Hindlimb muscle (tissue), 1 donor: ENCODE measurements around the gene IL5. TPM values are rescaled to one million over a fixed set of nuclear protein-coding genes. Genes with fewer than 3 reads are reported as not detected.

Experiments
- DNase-seq: peaks from one replicate; pipeline ENCODE4 v3.0.0-alpha.2; 2013
- polyA plus RNA-seq: library from polyadenylated mRNA; unstranded; fragments of 120-200 nt; gene quantifications from one replicate; pipeline ENCODE4 v1.2.1, GENCODE V29; 2013; ENCODE audit not compliant: insufficient read length

Gene IL5
- polyA plus RNA-seq, 1 donor, result not detected

GRCh38 chr5:132498152-132498551, 45.2 kb downstream of the IL5 start:
- DNase-seq, result no peak

GRCh38 chr5:132497488-132497997, 45.8 kb downstream of the IL5 start:
- DNase-seq, result no peak

GRCh38 chr5:132496631-132497487, 46.5 kb downstream of the IL5 start:
- peak; percentile 91 for DNase-seq

GRCh38 chr5:132496191-132496630, 47.1 kb downstream of the IL5 start:
- DNase-seq, result peak; percentile 85

GRCh38 chr5:132495667-132496190, 47.6 kb downstream of the IL5 start:
- peak; percentile 79 for DNase-seq

- no peak for DNase-seq
Measured at GRCh38 chr5:132493821-132494220, 49.5 kb downstream of the IL5 start.

GRCh38 chr5:132493241-132493640, 50.1 kb downstream of the IL5 start:
- DNase-seq, result no peak

GRCh38 chr5:132492386-132493125, 50.8 kb downstream of the IL5 start:
- DNase-seq, result no peak

Other genes with a start within 250 kb of the IL5 start
- 3.2 TPM for gene SLC22A4, start 249.1 kb downstream of the IL5 start, polyA plus RNA-seq
- 7.3 TPM for gene SLC22A5, start 173.8 kb downstream of the IL5 start, polyA plus RNA-seq
- 9.1 TPM for gene IRF1, start 52.7 kb downstream of the IL5 start, polyA plus RNA-seq
- gene RAD50, start 13.5 kb upstream of the IL5 start, polyA plus RNA-seq, result 24.9 TPM
- gene IL13, start 114.7 kb upstream of the IL5 start, polyA plus RNA-seq, result not detected
- not detected for gene IL4, start 130.5 kb upstream of the IL5 start, polyA plus RNA-seq
- 7.1 TPM for gene KIF3A, start 194.0 kb upstream of the IL5 start, polyA plus RNA-seq
- gene CCNI2, start 203.9 kb upstream of the IL5 start, polyA plus RNA-seq, result 0.57 TPM
- 37.4 TPM for gene SEPTIN8, start 233.7 kb upstream of the IL5 start, polyA plus RNA-seq